Sigmoid colon (tissue), 4 donors: ENCODE data around the gene SYNGR4.

Source experiments
- EP300 ChIP-seq, 4 donors: sonication (generic); formaldehyde crosslinking; IDR thresholded peaks; one replicate each; pipeline ENCODE4 v1.6.1; 2017; ENCODE audit warnings: antibody characterized with exemption in 4 of 4
- POLR2AphosphoS5 ChIP-seq, 4 donors: sonication (generic); formaldehyde crosslinking; IDR thresholded peaks; one replicate each; pipeline ENCODE4 v1.6.1; 2017; ENCODE audit warnings: antibody characterized with exemption in 4 of 4
- TF ChIP-seq, protein P1 (sequence below), 4 experiments: fragments of 450-650 bp in 3 of 4; fragments of 200-600 bp in 1 of 4; IDR thresholded peaks; one replicate each; pipeline ENCODE4 v1.5.1; 2016 to 2019; ENCODE audit warnings: antibody characterized with exemption in 4 of 4, mild to moderate bottlenecking in 3 of 4, moderate library complexity in 2 of 4

DNA sequence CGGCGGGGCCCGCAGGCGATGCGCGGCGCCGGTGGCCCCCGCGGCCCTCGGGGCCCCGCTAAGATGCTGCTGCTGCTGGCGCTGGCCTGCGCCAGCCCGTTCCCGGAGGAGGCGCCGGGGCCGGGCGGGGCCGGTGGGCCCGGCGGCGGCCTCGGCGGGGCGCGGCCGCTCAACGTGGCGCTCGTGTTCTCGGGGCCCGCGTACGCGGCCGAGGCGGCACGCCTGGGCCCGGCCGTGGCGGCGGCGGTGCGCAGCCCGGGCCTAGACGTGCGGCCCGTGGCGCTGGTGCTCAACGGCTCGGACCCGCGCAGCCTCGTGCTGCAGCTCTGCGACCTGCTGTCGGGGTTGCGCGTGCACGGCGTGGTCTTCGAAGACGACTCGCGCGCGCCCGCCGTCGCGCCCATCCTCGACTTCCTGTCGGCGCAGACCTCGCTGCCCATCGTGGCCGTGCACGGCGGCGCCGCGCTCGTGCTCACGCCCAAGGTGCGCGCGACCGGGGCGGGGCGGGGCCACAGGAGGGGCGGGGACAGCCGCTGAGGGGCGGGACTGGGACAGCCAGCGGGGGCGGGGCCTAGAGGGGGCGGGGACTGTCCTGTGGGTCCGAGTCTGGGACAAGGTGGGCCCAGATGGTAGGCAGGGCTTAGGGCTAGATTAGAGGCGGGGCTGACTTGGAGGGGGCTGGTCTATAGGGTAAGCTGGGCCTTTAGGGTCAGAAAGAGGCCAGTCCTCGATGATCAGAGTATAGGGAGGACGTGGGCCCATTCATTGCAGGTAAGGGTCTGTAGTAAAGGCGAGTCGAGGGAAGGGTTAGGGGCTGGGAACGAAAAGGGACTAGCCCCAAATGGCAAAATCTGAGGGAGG is 34.4 kb downstream of the SYNGR4 start:
- TF ChIP-seq, protein P1, sequence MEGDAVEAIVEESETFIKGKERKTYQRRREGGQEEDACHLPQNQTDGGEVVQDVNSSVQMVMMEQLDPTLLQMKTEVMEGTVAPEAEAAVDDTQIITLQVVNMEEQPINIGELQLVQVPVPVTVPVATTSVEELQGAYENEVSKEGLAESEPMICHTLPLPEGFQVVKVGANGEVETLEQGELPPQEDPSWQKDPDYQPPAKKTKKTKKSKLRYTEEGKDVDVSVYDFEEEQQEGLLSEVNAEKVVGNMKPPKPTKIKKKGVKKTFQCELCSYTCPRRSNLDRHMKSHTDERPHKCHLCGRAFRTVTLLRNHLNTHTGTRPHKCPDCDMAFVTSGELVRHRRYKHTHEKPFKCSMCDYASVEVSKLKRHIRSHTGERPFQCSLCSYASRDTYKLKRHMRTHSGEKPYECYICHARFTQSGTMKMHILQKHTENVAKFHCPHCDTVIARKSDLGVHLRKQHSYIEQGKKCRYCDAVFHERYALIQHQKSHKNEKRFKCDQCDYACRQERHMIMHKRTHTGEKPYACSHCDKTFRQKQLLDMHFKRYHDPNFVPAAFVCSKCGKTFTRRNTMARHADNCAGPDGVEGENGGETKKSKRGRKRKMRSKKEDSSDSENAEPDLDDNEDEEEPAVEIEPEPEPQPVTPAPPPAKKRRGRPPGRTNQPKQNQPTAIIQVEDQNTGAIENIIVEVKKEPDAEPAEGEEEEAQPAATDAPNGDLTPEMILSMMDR (IDR thresholded peaks at IDR 0.05), result no peak
- no peak for TF ChIP-seq EP300 (IDR thresholded peaks at IDR 0.05)
- TF ChIP-seq POLR2AphosphoS5 (IDR thresholded peaks at IDR 0.05), result no peak
